HEK293 (cell line): ENCODE data around the gene SLC37A4.

Source experiments
- CTCF ChIA-PET: fragments of 350-600 bp; formaldehyde crosslinking; extraction: SDS; loops from one replicate; lab custom pipeline; 2021; ENCODE audit warnings: antibody characterized with exemption; lab: Yijun Ruan, JAX
- POLR2A ChIA-PET: fragments of 300-600 bp; formaldehyde crosslinking; extraction: SDS; loops from one replicate; lab custom pipeline; 2020; ENCODE audit warnings: antibody characterized with exemption, inconsistent platforms; lab: Yijun Ruan, JAX
- H3K27ac ChIP-seq: fragments of 200-500 bp; sonication (Bioruptor generic); 2 replicates; pipeline ENCODE4 v1.5.1; 2014; ENCODE audit warnings: low read depth, low read length, control low read depth, inconsistent platforms; ENCODE audit errors: extremely low read depth
- H3K36me3 ChIP-seq, 2 experiments: fragments of 200-500 bp in 1 of 2; sonication (Bioruptor generic) in 1 of 2; 1 replicate in 1 of 2; 2 replicates in 1 of 2; pipeline ENCODE4 v1.5.1; 2014 to 2017; ENCODE audit warnings: inconsistent platforms in 2 of 2, low read length in 2 of 2; ENCODE audit not compliant: control insufficient read depth in 2 of 2, insufficient read depth in 1 of 2
- H3K4me1 ChIP-seq: fragments of 200-500 bp; sonication (Bioruptor generic); 2 replicates; pipeline ENCODE4 v1.5.1; 2014; ENCODE audit warnings: mild to moderate bottlenecking, low read length, inconsistent platforms; ENCODE audit not compliant: control insufficient read depth, insufficient read depth
- H3K4me3 ChIP-seq: 2 replicates; pipeline ENCODE4 v1.5.1; 2011; ENCODE audit warnings: low read depth, mild to moderate bottlenecking, control low read depth, low read length, moderate library complexity
- H3K9me3 ChIP-seq: fragments of 200-500 bp; sonication (Bioruptor generic); 2 replicates; pipeline ENCODE4 v1.5.1; 2014; ENCODE audit warnings: low read depth, low read length, inconsistent platforms; ENCODE audit not compliant: control insufficient read depth, insufficient read depth
- HOXD13 ChIP-seq: sonication (generic); formaldehyde crosslinking; IDR thresholded peaks from 2 replicates; pipeline ENCODE4 v1.8.0; 2022; ENCODE audit warnings: missing genetic modification reagents, borderline replicate concordance
- KLF7 ChIP-seq: fragments of 450-650 bp; formaldehyde crosslinking; IDR thresholded peaks from 2 replicates; pipeline ENCODE4 v1.5.1; 2016; ENCODE audit warnings: missing biosample characterization, missing genetic modification characterization, borderline replicate concordance
- MEIS1 ChIP-seq: sonication (generic); formaldehyde crosslinking; IDR thresholded peaks from 2 replicates; pipeline ENCODE4 v1.8.1; 2022; ENCODE audit warnings: missing genetic modification reagents, mild to moderate bottlenecking, borderline replicate concordance
- SALL2 ChIP-seq: fragments of 450-650 bp; formaldehyde crosslinking; IDR thresholded peaks from 2 replicates; pipeline ENCODE4 v1.5.0; 2017; ENCODE audit warnings: missing biosample characterization, mild to moderate bottlenecking, missing genetic modification characterization, borderline replicate concordance
- SCRT2 ChIP-seq: fragments of 450-650 bp; formaldehyde crosslinking; IDR thresholded peaks from 2 replicates; pipeline ENCODE4 v1.5.1; 2016; ENCODE audit warnings: missing biosample characterization, missing genetic modification characterization
- TRIM28 ChIP-seq: IDR thresholded peaks from 2 replicates; pipeline ENCODE4 v1.6.1; 2011; ENCODE audit warnings: low read length, control low read depth, borderline replicate concordance
- ZBTB1 ChIP-seq: fragments of 450-650 bp; formaldehyde crosslinking; IDR thresholded peaks from 2 replicates; pipeline ENCODE4 v1.5.1; 2016; ENCODE audit warnings: missing biosample characterization, missing genetic modification characterization
- ZBTB48 ChIP-seq: fragments of 450-650 bp; formaldehyde crosslinking; IDR thresholded peaks from 2 replicates; pipeline ENCODE4 v1.5.1; 2016; ENCODE audit warnings: missing biosample characterization, missing genetic modification characterization
- ZBTB8A ChIP-seq: fragments of 450-650 bp; formaldehyde crosslinking; IDR thresholded peaks from 2 replicates; pipeline ENCODE4 v1.5.1; 2016; ENCODE audit warnings: missing biosample characterization, missing genetic modification characterization
- ZFP69B ChIP-seq: fragments of 450-650 bp; formaldehyde crosslinking; IDR thresholded peaks from 2 replicates; pipeline ENCODE4 v1.5.1; 2016; ENCODE audit warnings: missing biosample characterization, missing genetic modification characterization
- ZNF133 ChIP-seq: fragments of 450-650 bp; formaldehyde crosslinking; IDR thresholded peaks from 2 replicates; pipeline ENCODE4 v1.5.1; 2016; ENCODE audit warnings: missing biosample characterization, missing genetic modification characterization
- ZNF157 ChIP-seq: fragments of 450-650 bp; formaldehyde crosslinking; IDR thresholded peaks from 2 replicates; pipeline ENCODE4 v1.5.1; 2016; ENCODE audit warnings: missing biosample characterization, missing genetic modification characterization
- ZNF16 ChIP-seq: fragments of 450-650 bp; formaldehyde crosslinking; IDR thresholded peaks from 2 replicates; pipeline ENCODE4 v1.5.1; 2016; ENCODE audit warnings: low read depth, missing biosample characterization, missing genetic modification characterization
- ZNF335 ChIP-seq: fragments of 450-650 bp; formaldehyde crosslinking; conservative IDR thresholded peaks from 2 replicates; pipeline ENCODE4 v1.5.1; 2016; ENCODE audit warnings: missing biosample characterization, missing genetic modification characterization
- ZNF624 ChIP-seq: fragments of 450-650 bp; formaldehyde crosslinking; IDR thresholded peaks from 2 replicates; pipeline ENCODE4 v1.5.1; 2017; ENCODE audit warnings: missing biosample characterization, missing genetic modification characterization
- ZNF664 ChIP-seq: fragments of 450-650 bp; formaldehyde crosslinking; IDR thresholded peaks from 2 replicates; pipeline ENCODE4 v1.5.1; 2016; ENCODE audit warnings: missing biosample characterization, missing genetic modification characterization
- ZNF747 ChIP-seq: fragments of 450-650 bp; formaldehyde crosslinking; IDR thresholded peaks from 2 replicates; pipeline ENCODE4 v1.5.1; 2016; ENCODE audit warnings: missing biosample characterization, missing genetic modification characterization
- TF ChIP-seq, protein P1 (sequence below): fragments of 450-650 bp; formaldehyde crosslinking; IDR thresholded peaks from 2 replicates; pipeline ENCODE4 v1.5.1; 2016; ENCODE audit warnings: missing biosample characterization, missing genetic modification characterization
- TF ChIP-seq, protein P2 (sequence below): fragments of 450-650 bp; IDR thresholded peaks from 2 replicates; pipeline ENCODE4 v1.5.1; 2018; ENCODE audit warnings: missing biosample characterization, mild to moderate bottlenecking, missing genetic modification characterization
- TF ChIP-seq, protein P3 (sequence below): fragments of 450-650 bp; formaldehyde crosslinking; IDR thresholded peaks from 2 replicates; pipeline ENCODE4 v1.5.1; 2016; ENCODE audit warnings: missing biosample characterization, missing genetic modification characterization
- TF ChIP-seq, protein P4 (sequence below): fragments of 450-650 bp; formaldehyde crosslinking; IDR thresholded peaks from 2 replicates; pipeline ENCODE4 v1.5.1; 2016; ENCODE audit warnings: missing biosample characterization, missing genetic modification characterization
- TF ChIP-seq, protein P5 (sequence below): fragments of 450-650 bp; formaldehyde crosslinking; IDR thresholded peaks from 2 replicates; pipeline ENCODE4 v1.5.1; 2016; ENCODE audit warnings: missing biosample characterization, missing genetic modification characterization
- TF ChIP-seq, protein P6 (sequence below): fragments of 450-650 bp; formaldehyde crosslinking; IDR thresholded peaks from 2 replicates; pipeline ENCODE4 v1.5.1; 2017; ENCODE audit warnings: missing biosample characterization, missing genetic modification characterization

SLC37A4 gene

DNA sequence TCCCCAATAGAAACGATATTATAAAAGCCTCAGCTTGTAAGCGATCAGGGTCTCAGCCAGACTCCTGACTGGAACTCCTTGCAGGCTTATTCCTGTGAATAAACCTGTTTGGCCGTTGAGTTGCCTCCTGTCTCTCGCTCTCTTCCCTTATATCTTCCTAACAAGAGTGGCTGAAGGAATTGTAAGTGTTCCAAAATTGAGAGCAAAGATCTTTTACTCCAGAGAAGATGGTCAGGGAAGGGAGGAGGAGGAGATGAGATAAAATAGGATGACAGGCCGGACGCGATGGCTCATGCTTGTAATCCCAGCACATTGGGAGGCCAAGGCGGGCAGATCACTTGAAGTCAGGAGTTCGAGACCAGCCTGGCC lies 1.2 kb upstream of the SLC37A4 start:
- Histone ChIP-seq H3K4me3 (no peak overlapping the region), H3K36me3 (peaks cover 0 to 23% of the 10 kb centered on the region in 2 experiments; a peak in 1 of 3 replicates), H3K9me3 (no peaks in the 10 kb centered on the region), H3K4me1 (no peaks in the 10 kb centered on the region), H3K27ac (no peak overlapping the region)
- POLR2A ChIA-PET = interaction anchor here (1.3 to 2.4 kb wide), 2 partner anchors 13 to 24 kb away, joined by 4 to 10 read pairs; partner anchors contain the start of genes RPS25 and TRAPPC4
- CTCF ChIA-PET = interaction anchor here (0.6 to 2.1 kb wide), 7 partner anchors 10 to 178 kb away, joined by 3 to 8 read pairs (median 4); partner anchors contain the start of genes UPK2 and VPS11
- TF ChIP-seq ZBTB48 = no peak
- TF ChIP-seq, protein P1, sequence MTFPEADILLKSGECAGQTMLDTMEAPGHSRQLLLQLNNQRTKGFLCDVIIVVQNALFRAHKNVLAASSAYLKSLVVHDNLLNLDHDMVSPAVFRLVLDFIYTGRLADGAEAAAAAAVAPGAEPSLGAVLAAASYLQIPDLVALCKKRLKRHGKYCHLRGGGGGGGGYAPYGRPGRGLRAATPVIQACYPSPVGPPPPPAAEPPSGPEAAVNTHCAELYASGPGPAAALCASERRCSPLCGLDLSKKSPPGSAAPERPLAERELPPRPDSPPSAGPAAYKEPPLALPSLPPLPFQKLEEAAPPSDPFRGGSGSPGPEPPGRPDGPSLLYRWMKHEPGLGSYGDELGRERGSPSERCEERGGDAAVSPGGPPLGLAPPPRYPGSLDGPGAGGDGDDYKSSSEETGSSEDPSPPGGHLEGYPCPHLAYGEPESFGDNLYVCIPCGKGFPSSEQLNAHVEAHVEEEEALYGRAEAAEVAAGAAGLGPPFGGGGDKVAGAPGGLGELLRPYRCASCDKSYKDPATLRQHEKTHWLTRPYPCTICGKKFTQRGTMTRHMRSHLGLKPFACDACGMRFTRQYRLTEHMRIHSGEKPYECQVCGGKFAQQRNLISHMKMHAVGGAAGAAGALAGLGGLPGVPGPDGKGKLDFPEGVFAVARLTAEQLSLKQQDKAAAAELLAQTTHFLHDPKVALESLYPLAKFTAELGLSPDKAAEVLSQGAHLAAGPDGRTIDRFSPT (tag by site-specific recombination) = no peak
- no peak for TF ChIP-seq ZNF747 (tag by site-specific recombination)
- TF ChIP-seq, protein P2, sequence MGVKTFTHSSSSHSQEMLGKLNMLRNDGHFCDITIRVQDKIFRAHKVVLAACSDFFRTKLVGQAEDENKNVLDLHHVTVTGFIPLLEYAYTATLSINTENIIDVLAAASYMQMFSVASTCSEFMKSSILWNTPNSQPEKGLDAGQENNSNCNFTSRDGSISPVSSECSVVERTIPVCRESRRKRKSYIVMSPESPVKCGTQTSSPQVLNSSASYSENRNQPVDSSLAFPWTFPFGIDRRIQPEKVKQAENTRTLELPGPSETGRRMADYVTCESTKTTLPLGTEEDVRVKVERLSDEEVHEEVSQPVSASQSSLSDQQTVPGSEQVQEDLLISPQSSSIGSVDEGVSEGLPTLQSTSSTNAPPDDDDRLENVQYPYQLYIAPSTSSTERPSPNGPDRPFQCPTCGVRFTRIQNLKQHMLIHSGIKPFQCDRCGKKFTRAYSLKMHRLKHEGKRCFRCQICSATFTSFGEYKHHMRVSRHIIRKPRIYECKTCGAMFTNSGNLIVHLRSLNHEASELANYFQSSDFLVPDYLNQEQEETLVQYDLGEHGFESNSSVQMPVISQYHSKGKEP (tag by site-specific recombination) = no peak
- TF ChIP-seq ZNF664 (tag by site-specific recombination) = no peak
- TF ChIP-seq, protein P3, sequence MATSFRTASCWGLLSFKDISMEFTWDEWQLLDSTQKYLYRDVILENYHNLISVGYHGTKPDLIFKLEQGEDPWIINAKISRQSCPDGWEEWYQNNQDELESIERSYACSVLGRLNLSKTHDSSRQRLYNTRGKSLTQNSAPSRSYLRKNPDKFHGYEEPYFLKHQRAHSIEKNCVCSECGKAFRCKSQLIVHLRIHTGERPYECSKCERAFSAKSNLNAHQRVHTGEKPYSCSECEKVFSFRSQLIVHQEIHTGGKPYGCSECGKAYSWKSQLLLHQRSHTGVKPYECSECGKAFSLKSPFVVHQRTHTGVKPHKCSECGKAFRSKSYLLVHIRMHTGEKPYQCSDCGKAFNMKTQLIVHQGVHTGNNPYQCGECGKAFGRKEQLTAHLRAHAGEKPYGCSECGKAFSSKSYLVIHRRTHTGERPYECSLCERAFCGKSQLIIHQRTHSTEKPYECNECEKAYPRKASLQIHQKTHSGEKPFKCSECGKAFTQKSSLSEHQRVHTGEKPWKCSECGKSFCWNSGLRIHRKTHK (tag by site-specific recombination) = no peak
- no peak for TF ChIP-seq MEIS1
- no peak for TF ChIP-seq ZNF133 (tag by site-specific recombination)
- no peak for TF ChIP-seq ZBTB1
- no peak for TF ChIP-seq ZNF157
- no peak for TF ChIP-seq KLF7 (tag by site-specific recombination)
- TF ChIP-seq, protein P4, sequence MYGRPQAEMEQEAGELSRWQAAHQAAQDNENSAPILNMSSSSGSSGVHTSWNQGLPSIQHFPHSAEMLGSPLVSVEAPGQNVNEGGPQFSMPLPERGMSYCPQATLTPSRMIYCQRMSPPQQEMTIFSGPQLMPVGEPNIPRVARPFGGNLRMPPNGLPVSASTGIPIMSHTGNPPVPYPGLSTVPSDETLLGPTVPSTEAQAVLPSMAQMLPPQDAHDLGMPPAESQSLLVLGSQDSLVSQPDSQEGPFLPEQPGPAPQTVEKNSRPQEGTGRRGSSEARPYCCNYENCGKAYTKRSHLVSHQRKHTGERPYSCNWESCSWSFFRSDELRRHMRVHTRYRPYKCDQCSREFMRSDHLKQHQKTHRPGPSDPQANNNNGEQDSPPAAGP = no peak
- no peak for TF ChIP-seq ZNF16 (tag by site-specific recombination)
- no peak for TF ChIP-seq ZNF624 (tag by site-specific recombination)
- TF ChIP-seq, protein P5, sequence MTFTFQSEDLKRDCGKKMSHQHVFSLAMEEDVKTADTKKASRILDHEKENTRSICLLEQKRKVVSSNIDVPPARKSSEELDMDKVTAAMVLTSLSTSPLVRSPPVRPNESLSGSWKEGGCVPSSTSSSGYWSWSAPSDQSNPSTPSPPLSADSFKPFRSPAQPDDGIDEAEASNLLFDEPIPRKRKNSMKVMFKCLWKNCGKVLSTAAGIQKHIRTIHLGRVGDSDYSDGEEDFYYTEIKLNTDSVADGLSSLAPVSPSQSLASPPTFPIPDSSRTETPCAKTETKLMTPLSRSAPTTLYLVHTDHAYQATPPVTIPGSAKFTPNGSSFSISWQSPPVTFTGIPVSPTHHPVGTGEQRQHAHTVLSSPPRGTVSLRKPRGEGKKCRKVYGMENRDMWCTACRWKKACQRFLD = no peak

DNA sequence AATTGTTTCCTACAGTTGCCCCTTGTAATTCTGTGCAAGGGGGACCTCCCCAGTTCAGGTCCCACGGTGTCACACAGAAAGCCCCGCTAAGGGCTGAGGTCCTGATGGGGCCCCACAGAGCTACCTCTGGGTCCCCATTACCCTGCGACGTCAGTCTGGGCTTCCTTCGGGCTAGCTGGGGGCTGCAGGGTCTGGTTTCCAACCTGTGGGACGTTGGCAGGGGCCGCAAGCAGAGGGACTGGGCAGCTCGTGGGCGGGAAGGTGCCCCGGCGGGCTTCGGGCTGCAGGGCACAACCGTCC lies 698 bp downstream of the SLC37A4 start:
- H3K9me3 ChIP-seq = no peaks in the 10 kb centered on the region
- peaks cover 0 to 42% of the 10 kb centered on the region in 2 experiments; a peak in 1 of 3 replicates for H3K36me3 ChIP-seq
- peak overlapping the region; percentile 82 for H3K4me3 ChIP-seq
- H3K4me1 ChIP-seq = no peaks in the 10 kb centered on the region
- POLR2A ChIA-PET = interaction anchor here (0.6 to 2.4 kb wide), 8 partner anchors 9 to 291 kb away, joined by 3 to 10 read pairs (median 4); partner anchors contain the start of genes CENATAC, RPS25 and TRAPPC4
- TF ChIP-seq, protein P6, sequence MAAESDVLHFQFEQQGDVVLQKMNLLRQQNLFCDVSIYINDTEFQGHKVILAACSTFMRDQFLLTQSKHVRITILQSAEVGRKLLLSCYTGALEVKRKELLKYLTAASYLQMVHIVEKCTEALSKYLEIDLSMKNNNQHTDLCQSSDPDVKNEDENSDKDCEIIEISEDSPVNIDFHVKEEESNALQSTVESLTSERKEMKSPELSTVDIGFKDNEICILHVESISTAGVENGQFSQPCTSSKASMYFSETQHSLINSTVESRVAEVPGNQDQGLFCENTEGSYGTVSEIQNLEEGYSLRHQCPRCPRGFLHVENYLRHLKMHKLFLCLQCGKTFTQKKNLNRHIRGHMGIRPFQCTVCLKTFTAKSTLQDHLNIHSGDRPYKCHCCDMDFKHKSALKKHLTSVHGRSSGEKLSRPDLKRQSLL (tag by site-specific recombination) = no peak
- peak; percentile 84 for TF ChIP-seq ZNF335 (tag by site-specific recombination)
- TF ChIP-seq ZBTB8A (tag by site-specific recombination) = peak; percentile 93
- TF ChIP-seq ZFP69B (tag by site-specific recombination) = 0 out of 2 replicates have a peak, but pooled peaks have one; percentile 9
- no peak for TF ChIP-seq HOXD13 (CRISPR knock-in tag)
- 0 out of 2 replicates have a peak, but pooled peaks have one; percentile 17 for TF ChIP-seq SALL2 (tag by site-specific recombination)
- TF ChIP-seq SCRT2 (tag by site-specific recombination) = peak; percentile 64; the same call in 1 of the 2 replicates
- TF ChIP-seq TRIM28 = no peak
- TF ChIP-seq, all 188 proteins: peak for 5
- CTCF ChIA-PET = interaction anchor here (0.6 to 2.1 kb wide), 8 partner anchors 11 to 102 kb away, joined by 3 to 8 read pairs (median 4); partner anchors contain the start of genes HMBS, RPS25, TRAPPC4 and VPS11
- peak overlapping the region; percentile 83; the same call in 1 of the 2 replicates for H3K27ac ChIP-seq
